ENCODE measurements around the gene NFIC.

DNA sequence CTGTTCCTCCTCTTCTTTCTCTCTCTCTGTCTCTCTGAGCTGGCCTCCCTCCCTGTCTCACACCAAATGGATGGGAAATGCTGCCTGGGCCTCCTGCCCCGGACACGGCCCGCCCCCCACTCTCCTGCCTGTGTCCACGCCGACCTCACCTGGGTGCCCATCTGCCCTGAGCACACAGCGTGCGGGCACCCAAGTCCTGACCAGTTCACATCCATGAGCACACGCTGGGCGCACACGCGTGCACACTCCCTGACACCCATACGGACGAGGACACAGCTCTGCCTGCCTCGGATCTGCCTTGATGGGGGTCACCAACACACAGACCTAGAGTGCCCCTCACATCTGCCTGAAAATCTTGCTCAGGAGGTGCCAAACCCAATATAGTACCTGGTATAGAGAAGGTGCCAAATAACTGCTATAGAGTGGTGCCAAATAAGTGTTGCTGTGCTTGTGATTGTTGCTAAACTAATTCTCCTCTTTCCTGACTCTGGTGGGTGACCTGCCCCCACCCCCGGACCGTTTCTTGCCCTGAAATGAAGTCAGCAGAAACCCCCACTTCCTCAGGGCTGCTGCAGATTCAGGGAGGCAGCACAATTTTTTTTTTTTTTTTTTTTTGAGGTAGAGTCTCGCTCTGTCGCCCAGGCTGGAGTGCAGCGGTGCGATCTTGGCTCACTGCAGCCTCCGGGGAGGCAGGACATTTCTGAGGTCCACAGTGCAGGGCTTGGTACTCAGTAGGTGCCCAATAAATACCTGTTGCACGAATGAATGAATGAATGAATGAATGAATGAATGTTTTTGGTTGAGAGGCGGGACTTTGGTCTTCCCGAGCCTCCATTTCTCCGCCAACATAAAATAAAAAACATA, 4.6 kb downstream of the NFIC start:
- TF ChIP-seq, protein P1, sequence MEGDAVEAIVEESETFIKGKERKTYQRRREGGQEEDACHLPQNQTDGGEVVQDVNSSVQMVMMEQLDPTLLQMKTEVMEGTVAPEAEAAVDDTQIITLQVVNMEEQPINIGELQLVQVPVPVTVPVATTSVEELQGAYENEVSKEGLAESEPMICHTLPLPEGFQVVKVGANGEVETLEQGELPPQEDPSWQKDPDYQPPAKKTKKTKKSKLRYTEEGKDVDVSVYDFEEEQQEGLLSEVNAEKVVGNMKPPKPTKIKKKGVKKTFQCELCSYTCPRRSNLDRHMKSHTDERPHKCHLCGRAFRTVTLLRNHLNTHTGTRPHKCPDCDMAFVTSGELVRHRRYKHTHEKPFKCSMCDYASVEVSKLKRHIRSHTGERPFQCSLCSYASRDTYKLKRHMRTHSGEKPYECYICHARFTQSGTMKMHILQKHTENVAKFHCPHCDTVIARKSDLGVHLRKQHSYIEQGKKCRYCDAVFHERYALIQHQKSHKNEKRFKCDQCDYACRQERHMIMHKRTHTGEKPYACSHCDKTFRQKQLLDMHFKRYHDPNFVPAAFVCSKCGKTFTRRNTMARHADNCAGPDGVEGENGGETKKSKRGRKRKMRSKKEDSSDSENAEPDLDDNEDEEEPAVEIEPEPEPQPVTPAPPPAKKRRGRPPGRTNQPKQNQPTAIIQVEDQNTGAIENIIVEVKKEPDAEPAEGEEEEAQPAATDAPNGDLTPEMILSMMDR (IDR thresholded peaks at IDR 0.05) = no peak
- no peak for TF ChIP-seq POLR2A (IDR thresholded peaks at IDR 0.05)

Data from tibial nerve (tissue), 3 donors.